IMR-90 (cell line): ENCODE results near the gene RELT. TPM values are rescaled to one million over a fixed set of nuclear protein-coding genes. Genes with fewer than 3 reads are reported as not detected.

Experiments
- CHD1 ChIP-seq: IDR thresholded peaks from 2 replicates; pipeline ENCODE4 v1.6.1; 2012; ENCODE audit warnings: low read depth, low read length, improper control_type of control experiment
- USF2 ChIP-seq: fragments of 150-350 bp; IDR thresholded peaks from 2 replicates; pipeline ENCODE4 v1.6.1; 2017; ENCODE audit warnings: mild to moderate bottlenecking, antibody characterized with exemption, low read length, low read depth
- polyA plus RNA-seq, 3 experiments: library from polyadenylated mRNA; depleted of rRNA; stranded (reverse); fragments of >200 nt; gene quantifications; 2 replicates each; pipeline ENCODE4 v1.2.3, GENCODE V29; 2012; ENCODE audit warnings: low replicate concordance in 1 of 3
- total RNA-seq: library from RNA; depleted of rRNA; stranded (reverse); fragments of >200 nt; gene quantifications from 2 replicates; pipeline ENCODE4 v1.2.3, GENCODE V29; 2012

Gene RELT
- total and polyA plus RNA-seq, 2 of the 4 experiments (the other 2 are of a cell fraction) = 2.3 to 5.3 TPM

- TF ChIP-seq CHD1 (peak; percentile 82; the same call in 1 of the 2 replicates), USF2 (no peak)
Observed at GRCh38 chr11:73376803-73377629, 817 bp downstream of the RELT start (continued).
